Measurements from ENCODE around the gene ASTN2. TPM values are rescaled to one million over a fixed set of nuclear protein-coding genes. Genes with fewer than 3 reads are reported as not detected.

ASTN2 gene
- total RNA-seq, 2 donors from 2014 or later: 2.2 to 5.1 TPM

DNA sequence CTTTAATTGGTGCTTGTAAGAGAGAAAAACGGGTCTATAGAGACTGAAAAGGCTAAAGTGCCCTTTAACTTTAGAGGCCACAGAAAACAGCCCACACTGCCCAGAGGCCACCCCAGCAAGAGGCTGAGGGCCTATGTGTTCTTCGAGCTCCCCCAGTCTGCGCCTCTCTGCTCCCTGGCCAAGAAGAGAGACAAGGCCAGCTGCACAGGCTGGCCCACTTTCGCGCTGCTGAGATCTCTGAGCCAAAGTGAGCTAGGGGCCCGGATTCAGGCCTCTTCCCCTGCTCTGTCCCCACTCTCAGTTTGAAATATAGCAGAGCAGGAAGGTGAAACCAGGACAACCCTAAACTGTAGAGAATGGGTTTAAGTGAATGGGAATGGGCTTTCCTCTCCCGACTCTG is 859.7 kb downstream of the ASTN2 start:
- Mint-ChIP-seq H3K36me3 (no peaks in the 10 kb centered on the region), H3K27ac (no peak overlapping the region), H3K9me3 (peaks cover 2% of the 10 kb centered on the region), H3K27me3 (no peaks in the 10 kb centered on the region), H3K4me1 (ENCODE audit: low read depth in 2 of 2) (no peaks in the 10 kb centered on the region), H3K4me3 (no peak overlapping the region)
- DNase-seq (ENCODE audit: low spot score) (no peak), ATAC-seq (no peak)

DNA sequence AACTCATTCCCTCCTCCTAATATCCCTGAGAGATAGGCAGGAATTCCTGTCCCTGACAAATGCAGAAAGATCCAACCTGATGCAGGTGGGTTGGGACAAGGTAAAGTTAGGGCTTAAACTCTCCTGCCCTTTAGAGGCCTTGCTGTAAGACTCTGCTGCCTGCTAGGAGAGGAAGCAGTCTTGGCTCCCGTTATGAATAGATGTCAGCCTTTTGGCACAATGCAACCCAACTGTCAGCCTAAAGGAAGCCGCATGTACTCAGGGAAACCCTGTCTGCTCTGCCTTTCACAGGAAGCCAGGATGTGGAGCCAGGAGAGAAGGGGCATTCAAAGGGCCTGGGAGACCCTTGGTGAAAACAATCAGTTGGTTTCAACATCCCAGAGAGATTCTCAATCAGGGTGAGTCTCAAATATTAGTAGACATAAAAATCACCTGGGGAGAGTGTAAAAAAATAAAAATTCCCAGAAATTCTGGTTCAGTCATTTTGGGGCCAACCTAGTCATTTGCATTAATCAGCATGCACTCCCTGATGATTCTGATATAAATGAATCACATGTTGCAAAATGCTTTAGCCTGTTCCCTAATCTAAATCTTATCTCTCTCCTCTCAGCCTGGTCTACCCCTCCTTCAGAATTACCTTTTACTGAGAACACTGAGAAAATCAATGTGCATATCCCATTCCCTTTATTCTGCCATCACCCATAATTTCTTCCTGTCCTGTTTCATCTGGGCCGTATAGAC is 864.0 kb downstream of the ASTN2 start:
- peaks cover under 1% of the 10 kb centered on the region for H3K9me3 Mint-ChIP-seq
- DNase-seq (ENCODE audit: low spot score) (no peak), ATAC-seq (no peak)
- H3K4me3 Mint-ChIP-seq: no peak overlapping the region
- H3K4me1 Mint-ChIP-seq (ENCODE audit: low read depth in 2 of 2): peaks cover 0 to 5% of the 10 kb centered on the region in 2 donors
- no peaks in the 10 kb centered on the region for H3K27me3 Mint-ChIP-seq
- H3K27ac Mint-ChIP-seq: no peak overlapping the region
- H3K36me3 Mint-ChIP-seq: no peaks in the 10 kb centered on the region

DNA sequence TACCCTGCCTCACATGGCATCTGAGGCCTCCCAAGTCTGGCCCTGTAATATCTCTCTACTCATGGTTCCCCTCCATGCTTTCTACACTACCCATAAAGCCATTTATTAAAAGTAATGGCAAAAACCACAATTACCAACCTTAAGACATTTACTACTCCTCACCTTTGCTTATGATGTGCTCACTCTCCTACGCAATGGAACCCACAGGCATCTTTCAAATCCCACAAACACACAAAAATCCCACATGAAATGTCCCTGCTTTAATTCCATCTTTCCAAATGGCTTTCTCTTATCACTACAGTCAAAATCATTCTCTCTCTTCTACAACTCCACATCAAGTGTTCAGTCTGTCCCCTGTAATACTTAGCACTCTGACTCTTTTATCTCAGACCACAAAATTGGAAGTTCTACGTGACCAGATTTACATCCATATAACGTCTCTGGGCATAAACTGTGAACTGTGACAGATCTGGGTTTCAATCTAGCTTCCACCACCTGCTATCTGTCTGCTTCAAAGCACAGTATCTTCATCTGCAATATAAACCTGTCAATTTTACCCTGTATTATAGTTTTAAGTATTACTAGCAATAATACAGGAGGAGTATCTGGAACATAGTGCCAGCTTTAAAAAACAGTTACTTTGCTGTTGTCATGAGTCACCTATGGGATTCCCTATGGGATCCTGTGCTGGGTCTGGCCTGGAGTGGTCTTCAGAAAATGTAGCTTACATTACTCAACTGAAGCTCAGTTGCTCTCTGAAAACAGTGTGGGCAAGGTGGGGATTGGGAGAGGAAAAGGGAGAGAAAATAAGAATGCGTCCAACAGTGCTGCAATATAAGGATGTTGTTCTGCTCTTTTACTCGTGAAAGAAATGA is 864.8 kb downstream of the ASTN2 start:
- ATAC-seq: no peak

DNA sequence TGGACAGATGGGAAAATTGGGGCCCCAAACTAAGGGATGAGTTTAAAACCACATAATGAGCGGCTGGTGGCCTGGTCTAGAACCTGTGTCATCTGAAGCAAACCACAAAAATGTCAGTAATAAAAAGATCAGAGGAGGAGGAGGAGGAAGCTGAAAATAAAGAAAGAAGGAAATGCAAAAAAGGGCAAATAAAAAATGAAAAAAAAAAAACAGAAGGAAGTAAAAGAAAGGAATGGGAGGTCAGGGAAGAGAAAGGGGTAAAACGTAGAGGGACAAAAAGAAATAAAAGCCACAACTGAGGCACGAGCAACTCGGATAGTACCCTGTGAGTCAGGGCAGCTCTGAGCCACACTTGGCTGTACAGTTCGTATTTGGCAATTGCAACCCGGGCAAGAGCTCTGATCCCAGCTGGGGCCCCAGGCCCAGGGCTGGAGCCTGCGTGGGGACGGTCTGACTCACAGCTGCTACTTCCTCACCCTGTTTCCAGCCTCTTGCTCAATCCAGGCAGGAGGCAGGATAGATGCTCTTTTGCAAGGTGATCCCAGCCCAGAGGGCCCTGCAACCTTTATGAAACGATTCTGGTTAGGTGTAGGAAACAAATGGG is 865.7 kb downstream of the ASTN2 start:
- H3K9me3 Mint-ChIP-seq: peaks cover 6% of the 10 kb centered on the region
- H3K4me3 Mint-ChIP-seq: no peak overlapping the region
- no peaks in the 10 kb centered on the region for H3K27me3 Mint-ChIP-seq
- DNase-seq (ENCODE audit: low spot score) (no peak), ATAC-seq (no peak)
- no peaks in the 10 kb centered on the region for H3K36me3 Mint-ChIP-seq
- H3K4me1 Mint-ChIP-seq (ENCODE audit: low read depth in 2 of 2): peaks cover 0 to 5% of the 10 kb centered on the region in 2 donors
- H3K27ac Mint-ChIP-seq: no peak overlapping the region

More for the DNA sequence above, 864.8 kb downstream of the ASTN2 start:
- peaks cover 3% of the 10 kb centered on the region for H3K9me3 Mint-ChIP-seq
- no peak overlapping the region for H3K4me3 Mint-ChIP-seq
- H3K36me3 Mint-ChIP-seq: no peaks in the 10 kb centered on the region
- no peak overlapping the region for H3K27ac Mint-ChIP-seq
- no peaks in the 10 kb centered on the region for H3K27me3 Mint-ChIP-seq
- no peak for DNase-seq (ENCODE audit: low spot score)
- H3K4me1 Mint-ChIP-seq (ENCODE audit: low read depth in 2 of 2): peaks cover 0 to 5% of the 10 kb centered on the region in 2 donors

DNA sequence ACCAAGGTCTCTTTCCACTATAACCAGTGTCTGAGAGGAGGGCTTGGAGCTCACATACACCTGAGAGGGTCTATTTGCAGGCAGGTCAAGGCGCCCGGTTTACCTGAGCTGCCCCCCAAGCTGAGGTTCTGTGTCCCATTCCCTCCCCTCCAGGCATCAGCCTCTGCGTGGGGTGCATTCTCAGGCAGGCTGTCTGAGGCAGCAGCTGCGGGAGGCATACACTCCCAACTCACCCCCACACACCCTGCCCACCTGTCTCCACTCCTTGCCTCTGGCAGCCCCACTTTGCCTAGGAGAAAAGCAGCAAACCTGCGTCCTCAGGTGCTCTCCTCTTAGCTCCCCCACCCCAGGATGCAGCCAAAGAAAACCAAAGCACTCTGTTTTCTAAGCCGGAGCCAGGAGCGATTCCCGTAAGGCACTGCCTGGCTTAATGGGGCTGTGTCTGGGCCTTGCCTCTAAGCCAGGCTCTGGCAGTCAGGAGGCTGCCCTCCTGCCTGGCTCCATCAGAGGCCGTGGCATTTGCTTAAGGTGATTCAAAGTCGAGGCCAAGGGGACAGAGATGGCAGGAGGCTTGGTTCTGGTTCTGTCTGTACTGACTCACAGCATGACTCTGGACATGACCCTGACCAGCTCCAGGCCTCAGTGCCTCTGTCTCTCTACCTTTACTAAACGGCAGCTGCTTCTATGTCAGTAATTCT is 867.0 kb downstream of the ASTN2 start:
- Mint-ChIP-seq H3K4me1 (ENCODE audit: low read depth in 2 of 2) (peaks cover 0 to 5% of the 10 kb centered on the region in 2 donors), H3K27me3 (no peaks in the 10 kb centered on the region), H3K9me3 (peaks cover 8% of the 10 kb centered on the region), H3K4me3 (no peak overlapping the region), H3K27ac (no peak overlapping the region), H3K36me3 (no peaks in the 10 kb centered on the region)
- ATAC-seq (no peak), DNase-seq (ENCODE audit: low spot score) (no peak)

DNA sequence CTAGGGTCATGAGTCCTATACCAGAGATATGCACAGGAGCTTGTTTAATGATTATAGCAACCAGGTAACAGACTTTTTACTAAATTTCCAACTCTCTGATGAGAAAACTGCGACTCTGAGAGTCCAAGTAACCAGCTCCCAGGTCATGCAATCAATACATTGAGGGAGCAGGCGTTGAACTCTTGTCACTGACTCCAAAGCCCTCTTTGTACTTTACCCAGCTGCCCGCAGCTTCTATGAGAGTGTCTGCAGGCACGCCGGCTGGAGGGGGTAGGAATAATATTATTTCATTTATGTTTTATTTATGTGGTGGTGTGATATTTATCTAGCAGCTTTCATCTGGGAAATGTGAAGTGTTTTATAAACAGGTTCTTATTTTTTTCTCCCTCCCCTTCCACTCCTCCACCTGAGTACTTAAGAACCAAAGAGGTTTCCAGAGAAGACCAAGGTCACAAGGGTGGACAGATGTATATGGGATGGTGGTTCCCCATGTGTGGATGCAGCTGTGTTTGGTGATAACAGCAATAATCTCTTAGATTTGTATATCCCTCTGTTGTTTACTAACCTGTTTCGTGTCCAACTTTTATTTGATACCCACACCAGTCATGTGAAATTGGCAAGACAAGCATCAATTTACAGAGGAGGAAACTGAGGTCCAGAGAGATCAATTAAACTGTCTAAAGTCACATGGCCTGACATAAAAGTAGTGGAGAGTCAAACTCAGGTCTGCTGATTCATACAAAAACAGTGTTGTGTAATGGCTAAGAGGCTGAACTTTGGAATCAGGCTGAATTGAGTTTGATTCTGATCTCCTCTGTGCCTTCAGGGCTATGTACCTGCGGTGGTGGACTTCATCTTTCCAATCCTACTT is 867.9 kb downstream of the ASTN2 start:
- no peaks in the 10 kb centered on the region for H3K27me3 Mint-ChIP-seq
- DNase-seq (ENCODE audit: low spot score): no peak
- no peak overlapping the region for H3K4me3 Mint-ChIP-seq
- H3K36me3 Mint-ChIP-seq: no peaks in the 10 kb centered on the region
- H3K4me1 Mint-ChIP-seq (ENCODE audit: low read depth in 2 of 2): peaks cover 0 to 5% of the 10 kb centered on the region in 2 donors
- ATAC-seq: no peak
- peaks cover 8% of the 10 kb centered on the region for H3K9me3 Mint-ChIP-seq
- H3K27ac Mint-ChIP-seq: no peak overlapping the region

DNA sequence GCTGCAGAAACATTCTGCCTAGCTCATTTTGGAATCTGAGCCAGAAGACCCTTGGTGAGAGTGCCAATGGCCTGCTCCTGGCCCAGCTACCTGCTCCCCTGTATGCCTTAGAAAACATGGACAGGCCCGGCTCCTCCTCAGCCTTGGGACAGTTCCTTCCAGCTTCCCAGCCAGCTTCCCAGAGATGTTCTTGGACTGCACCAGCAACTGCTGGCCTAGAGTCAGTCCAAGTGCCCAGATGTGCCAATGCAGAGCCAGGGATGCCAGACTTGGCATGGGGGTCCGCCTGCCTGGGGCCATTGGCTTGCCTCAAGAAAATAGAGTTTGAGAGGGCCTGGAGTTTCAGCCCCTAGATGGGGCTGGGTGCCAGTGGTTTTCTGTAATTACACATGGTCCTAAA is 870.0 kb downstream of the ASTN2 start:
- ATAC-seq: no peak
- Mint-ChIP-seq H3K4me1 (ENCODE audit: low read depth in 2 of 2) (peaks cover 0 to 5% of the 10 kb centered on the region in 2 donors), H3K27ac (no peak overlapping the region), H3K4me3 (no peak overlapping the region), H3K9me3 (peaks cover 8% of the 10 kb centered on the region), H3K27me3 (no peaks in the 10 kb centered on the region), H3K36me3 (no peaks in the 10 kb centered on the region)
- no peak for DNase-seq (ENCODE audit: low spot score)

DNA sequence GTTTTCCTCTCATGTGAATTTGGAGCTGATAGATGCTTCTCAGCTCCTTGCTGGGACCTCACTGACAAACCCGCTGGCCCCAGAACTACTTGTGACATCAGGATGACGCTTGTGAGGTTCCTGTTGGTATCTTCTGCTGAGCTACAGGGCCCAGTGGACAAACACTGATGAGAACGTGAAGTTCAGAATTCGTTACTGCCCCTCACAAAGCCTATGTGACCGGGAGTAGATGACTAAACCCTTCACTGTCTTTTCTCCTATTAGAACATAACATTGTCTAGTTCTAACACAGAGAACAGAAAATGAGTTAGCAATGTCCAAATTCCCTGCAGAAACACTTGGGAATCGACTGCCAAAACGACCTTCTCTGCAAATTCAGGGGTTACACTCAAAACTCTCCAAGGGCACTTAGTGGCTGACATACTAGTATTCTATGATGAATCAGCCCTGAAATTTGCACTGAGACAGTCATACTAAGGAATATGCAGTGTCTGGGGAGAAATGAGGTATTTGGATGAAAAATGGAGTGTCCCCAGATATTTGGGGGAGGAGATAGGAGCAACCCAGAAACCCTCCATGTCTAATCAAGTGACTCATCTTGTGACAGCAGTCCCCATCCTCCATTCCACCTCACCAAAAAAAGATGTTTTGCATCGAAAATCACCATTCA is 871.0 kb downstream of the ASTN2 start:
- DNase-seq (ENCODE audit: low spot score) (no peak), ATAC-seq (no peak)
- H3K27me3 Mint-ChIP-seq: no peaks in the 10 kb centered on the region
- H3K27ac Mint-ChIP-seq: no peak overlapping the region
- H3K9me3 Mint-ChIP-seq: peaks cover 9% of the 10 kb centered on the region
- peaks cover 0 to 2% of the 10 kb centered on the region in 2 donors for H3K4me1 Mint-ChIP-seq (ENCODE audit: low read depth in 2 of 2)
- H3K36me3 Mint-ChIP-seq: no peaks in the 10 kb centered on the region
- no peak overlapping the region for H3K4me3 Mint-ChIP-seq

DNA sequence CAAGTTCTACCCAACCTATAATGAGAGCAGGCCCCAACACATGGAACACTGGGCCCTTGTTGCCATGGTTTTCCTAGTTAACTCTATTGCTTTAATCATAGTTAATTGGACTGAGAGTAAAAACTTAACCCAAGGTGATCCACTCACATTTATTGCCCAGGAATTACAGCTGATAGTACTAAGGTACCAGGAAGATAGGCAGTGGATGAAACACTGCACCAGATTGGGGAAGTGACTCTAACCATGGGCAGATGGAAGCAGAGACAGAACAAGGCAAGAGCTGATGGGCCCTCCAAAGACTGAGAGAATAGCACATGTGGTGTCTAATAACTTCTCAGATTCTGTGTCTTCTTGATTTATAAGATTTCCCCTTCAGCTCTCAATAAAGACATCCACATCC is 873.5 kb downstream of the ASTN2 start:
- Mint-ChIP-seq H3K9me3 (peaks cover 16% of the 10 kb centered on the region), H3K36me3 (no peaks in the 10 kb centered on the region), H3K27ac (no peak overlapping the region), H3K4me3 (no peak overlapping the region), H3K4me1 (ENCODE audit: low read depth in 2 of 2) (no peaks in the 10 kb centered on the region), H3K27me3 (no peaks in the 10 kb centered on the region)
- no peak for DNase-seq (ENCODE audit: low spot score)
- no peak for ATAC-seq

DNA sequence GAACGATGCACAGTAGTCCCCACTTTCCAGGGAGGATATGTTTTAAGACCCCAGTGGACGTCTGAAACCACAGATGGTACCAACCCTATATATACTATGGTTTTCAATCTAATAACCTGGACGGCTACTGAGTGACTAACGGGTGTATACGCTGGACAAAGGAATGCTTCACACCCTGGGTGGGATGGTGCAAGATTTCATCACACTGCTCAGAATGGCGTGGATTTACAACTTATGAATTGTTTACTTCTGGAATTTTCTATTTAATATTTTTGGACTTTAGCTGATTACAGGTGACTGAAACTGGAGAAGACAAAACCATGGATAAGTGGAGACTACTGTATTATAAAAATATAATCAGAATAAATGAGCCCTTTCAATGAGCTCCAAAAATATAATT is 875.3 kb downstream of the ASTN2 start:
- no peak overlapping the region for H3K27ac Mint-ChIP-seq
- no peak overlapping the region for H3K4me3 Mint-ChIP-seq
- no peaks in the 10 kb centered on the region for H3K4me1 Mint-ChIP-seq (ENCODE audit: low read depth in 2 of 2)
- peaks cover 19% of the 10 kb centered on the region for H3K9me3 Mint-ChIP-seq
- ATAC-seq (no peak), DNase-seq (ENCODE audit: low spot score) (no peak)
- no peaks in the 10 kb centered on the region for H3K27me3 Mint-ChIP-seq
- H3K36me3 Mint-ChIP-seq: no peaks in the 10 kb centered on the region

DNA sequence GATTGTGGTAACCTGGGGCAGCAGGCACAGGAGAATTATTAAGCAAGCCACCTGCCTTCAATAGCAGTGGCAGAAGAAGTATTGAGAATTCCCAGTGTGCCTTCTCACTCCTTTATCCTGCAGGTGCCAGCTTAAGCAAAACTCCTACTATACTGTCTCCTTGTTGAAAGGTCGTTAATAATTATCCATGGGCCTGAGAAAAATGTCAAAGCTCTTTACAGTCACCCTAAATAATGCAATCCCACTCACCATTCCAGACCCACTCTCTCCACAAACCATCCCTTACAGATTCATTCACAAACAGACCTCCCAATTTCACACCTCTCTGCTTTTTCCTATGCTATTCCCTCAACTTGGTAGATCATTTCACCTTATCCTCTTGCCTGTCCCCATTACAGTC is 889.2 kb downstream of the ASTN2 start:
- Mint-ChIP-seq H3K27ac (no peak overlapping the region), H3K27me3 (no peaks in the 10 kb centered on the region), H3K4me3 (no peak overlapping the region), H3K36me3 (peaks cover 14% of the 10 kb centered on the region), H3K9me3 (peaks cover 18% of the 10 kb centered on the region), H3K4me1 (ENCODE audit: low read depth in 2 of 2) (no peaks in the 10 kb centered on the region)
- ATAC-seq (no peak), DNase-seq (ENCODE audit: low spot score) (no peak)

DNA sequence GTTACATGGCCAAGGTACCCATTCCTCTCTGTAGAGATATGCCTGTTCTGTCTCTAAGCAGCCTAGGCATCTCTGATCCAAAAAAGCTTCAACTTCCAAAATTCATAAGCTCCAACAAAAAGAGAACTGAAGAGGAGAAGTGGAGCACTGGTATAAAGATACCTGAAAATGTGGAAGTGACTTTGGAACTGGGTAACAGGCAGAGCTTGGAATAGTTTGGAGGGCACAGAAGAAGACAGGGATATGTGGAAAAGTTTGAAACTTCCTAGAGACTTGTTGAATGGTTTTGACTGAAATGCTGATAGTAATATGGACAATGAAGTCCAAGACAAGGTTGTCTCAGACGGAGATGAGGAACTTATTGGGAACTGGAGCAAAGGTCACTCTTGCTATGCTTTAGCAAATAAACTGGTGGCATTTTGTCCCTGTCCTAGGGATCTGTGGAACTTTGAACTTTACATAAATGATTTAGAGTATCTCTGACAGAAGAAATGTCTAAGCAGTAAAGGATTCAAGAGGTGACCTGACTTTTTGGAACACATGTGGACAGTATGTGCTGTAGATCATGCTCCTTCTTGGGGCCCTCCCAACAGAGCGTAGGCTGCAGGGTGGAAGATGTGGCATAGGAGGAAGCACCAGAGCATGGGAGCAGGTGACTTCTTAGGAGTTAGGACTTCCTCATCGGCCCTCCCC is 889.9 kb downstream of the ASTN2 start:
- no peak for ATAC-seq
- Mint-ChIP-seq H3K27me3 (no peaks in the 10 kb centered on the region), H3K4me1 (ENCODE audit: low read depth in 2 of 2) (no peaks in the 10 kb centered on the region), H3K9me3 (peaks cover 20% of the 10 kb centered on the region), H3K4me3 (no peak overlapping the region), H3K27ac (no peak overlapping the region), H3K36me3 (peaks cover 15% of the 10 kb centered on the region)
- DNase-seq (ENCODE audit: low spot score): no peak
